Thyroid gland (tissue), 4 donors: Measurements from ENCODE around the gene FKBP4.

Source experiments
- POLR2A ChIP-seq, 2 donors: fragments of 450-650 bp; IDR thresholded peaks; one replicate each; pipeline ENCODE4 v1.6.1; 2017; ENCODE audit warnings: antibody characterized with exemption in 2 of 2, mild to moderate bottlenecking in 2 of 2, moderate library complexity in 1 of 2
- TF ChIP-seq, protein P1 (sequence below), 6 experiments: fragments of 200-600 bp in 3 of 6; fragments of 450-650 bp in 3 of 6; sonication (generic) in 3 of 6; IDR thresholded peaks; one replicate each; pipeline ENCODE4 v1.5.1; 2016 to 2019; ENCODE audit warnings: antibody characterized with exemption in 6 of 6, mild to moderate bottlenecking in 2 of 6, inconsistent platforms in 1 of 6, moderate library complexity in 1 of 6

- TF ChIP-seq, protein P1, sequence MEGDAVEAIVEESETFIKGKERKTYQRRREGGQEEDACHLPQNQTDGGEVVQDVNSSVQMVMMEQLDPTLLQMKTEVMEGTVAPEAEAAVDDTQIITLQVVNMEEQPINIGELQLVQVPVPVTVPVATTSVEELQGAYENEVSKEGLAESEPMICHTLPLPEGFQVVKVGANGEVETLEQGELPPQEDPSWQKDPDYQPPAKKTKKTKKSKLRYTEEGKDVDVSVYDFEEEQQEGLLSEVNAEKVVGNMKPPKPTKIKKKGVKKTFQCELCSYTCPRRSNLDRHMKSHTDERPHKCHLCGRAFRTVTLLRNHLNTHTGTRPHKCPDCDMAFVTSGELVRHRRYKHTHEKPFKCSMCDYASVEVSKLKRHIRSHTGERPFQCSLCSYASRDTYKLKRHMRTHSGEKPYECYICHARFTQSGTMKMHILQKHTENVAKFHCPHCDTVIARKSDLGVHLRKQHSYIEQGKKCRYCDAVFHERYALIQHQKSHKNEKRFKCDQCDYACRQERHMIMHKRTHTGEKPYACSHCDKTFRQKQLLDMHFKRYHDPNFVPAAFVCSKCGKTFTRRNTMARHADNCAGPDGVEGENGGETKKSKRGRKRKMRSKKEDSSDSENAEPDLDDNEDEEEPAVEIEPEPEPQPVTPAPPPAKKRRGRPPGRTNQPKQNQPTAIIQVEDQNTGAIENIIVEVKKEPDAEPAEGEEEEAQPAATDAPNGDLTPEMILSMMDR (IDR thresholded peaks at IDR 0.05): no peak
- TF ChIP-seq POLR2A (IDR thresholded peaks at IDR 0.05): no peak
Measured at GRCh38 chr12:2756756-2757155, 38.0 kb upstream of the FKBP4 start.
